GM12878 (cell line): ENCODE results near the gene CACNG8. TPM values are rescaled to one million over a fixed set of nuclear protein-coding genes. Genes with fewer than 3 reads are reported as not detected.

Experiments
- ATAC-seq: fragments of 200-7000 bp; cut with Tn5 transposase; 3 replicates; pipeline ENCODE4 v1.9.1; 2020; ENCODE audit warnings: mild to moderate bottlenecking, moderate library complexity
- BruUV-seq: library from RNA; stranded (reverse); fragments of 400-500 nt; replicated peaks from 2 replicates; lab custom pipeline; 2021; lab: Mats Ljungman, UMichigan
- CTCF ChIA-PET: fragments of 300-600 bp; sonication (Branson Sonifier 250); formaldehyde crosslinking; extraction: SDS; loops from one replicate; lab custom pipeline; 2021; ENCODE audit warnings: inconsistent platforms; lab: Yijun Ruan, JAX
- POLR2A ChIA-PET: fragments of 350-600 bp; formaldehyde crosslinking; extraction: SDS; loops from one replicate; lab custom pipeline; 2021; ENCODE audit warnings: inconsistent platforms; lab: Charles Lee
- RAD21 ChIA-PET: fragments of 300-600 bp; sonication (Branson Sonifier 250); formaldehyde crosslinking; loops from one replicate; lab custom pipeline; 2023; ENCODE audit warnings: antibody characterized with exemption; ENCODE audit not compliant: unreplicated experiment; lab: Charles Lee
- SMC1A ChIA-PET: fragments of 300-600 bp; sonication (Branson Sonifier 250); formaldehyde crosslinking; loops from one replicate; lab custom pipeline; 2023; ENCODE audit not compliant: unreplicated experiment, uncharacterized antibody; lab: Charles Lee
- DNase-seq: peaks from one replicate; pipeline ENCODE4 v3.0.0-alpha.2; 2011; ENCODE audit warnings: low read depth, low spot score
- FAIRE-seq: peaks from 3 replicates; lab custom pipeline; 2011; peaks lifted over from hg19 to GRCh38; lab: Jason Lieb, UNC
- H2AFZ ChIP-seq: 2 replicates; pipeline ENCODE4 v1.6.0; 2011; ENCODE audit warnings: low read depth, low read length, control low read depth; ENCODE audit not compliant: control insufficient read depth
- H3K27ac ChIP-seq: 2 replicates; pipeline ENCODE4 v1.5.1; 2011; ENCODE audit warnings: control low read depth; ENCODE audit not compliant: control insufficient read depth, insufficient read depth
- H3K27me3 ChIP-seq, 2 experiments: replicated peaks in 1 of 2; 2 replicates each; pipeline versions ENCODE4 v1.6.0 to v1.6.1; 2011; ENCODE audit warnings: low read length in 1 of 2; ENCODE audit not compliant: control insufficient read depth in 2 of 2, insufficient read depth in 2 of 2
- H3K36me3 ChIP-seq, 2 experiments: 2 replicates each; pipeline ENCODE4 v1.5.1; 2011; ENCODE audit warnings: low read length in 1 of 2; ENCODE audit not compliant: control insufficient read depth in 2 of 2, insufficient read depth in 2 of 2
- H3K4me1 ChIP-seq: 2 replicates; pipeline ENCODE4 v1.6.1; 2011; ENCODE audit warnings: mild to moderate bottlenecking, low read length, moderate library complexity, mixed read lengths; ENCODE audit not compliant: control insufficient read depth, insufficient read depth
- H3K4me2 ChIP-seq: 2 replicates; pipeline ENCODE4 v1.6.0; 2011; ENCODE audit warnings: control low read depth; ENCODE audit not compliant: control insufficient read depth, insufficient read depth
- H3K4me3 ChIP-seq: fragments of 200-600 bp; sonication (generic); 2 replicates; pipeline ENCODE4 v1.5.1; 2016
- H3K79me2 ChIP-seq: 2 replicates; pipeline ENCODE4 v1.6.0; 2011; ENCODE audit warnings: low read length; ENCODE audit not compliant: control insufficient read depth, insufficient read depth
- H3K9ac ChIP-seq: 2 replicates; pipeline ENCODE4 v1.8.0; 2011; ENCODE audit warnings: low read length, control low read depth, mixed read lengths; ENCODE audit not compliant: control insufficient read depth, insufficient read depth
- H3K9me3 ChIP-seq: replicated peaks from 3 replicates; pipeline ENCODE4 v1.5.1; 2011; ENCODE audit warnings: mild to moderate bottlenecking, low read length; ENCODE audit not compliant: control insufficient read depth, insufficient read depth
- H4K20me1 ChIP-seq: 2 replicates; pipeline ENCODE4 v1.6.0; 2011; ENCODE audit not compliant: control insufficient read depth, insufficient read depth
- CREB1 ChIP-seq: IDR thresholded peaks from 2 replicates; pipeline ENCODE4 v1.6.1; 2012; ENCODE audit warnings: low read depth, mild to moderate bottlenecking, inconsistent platforms
- EZH2 ChIP-seq: IDR thresholded peaks from 2 replicates; pipeline ENCODE4 v1.6.1; 2012; ENCODE audit warnings: low read depth, mild to moderate bottlenecking, control low read depth, inconsistent platforms, low read length, borderline replicate concordance; ENCODE audit not compliant: control insufficient read depth
- FOXM1 ChIP-seq: IDR thresholded peaks from 2 replicates; pipeline ENCODE4 v1.6.1; 2012; ENCODE audit warnings: low read depth, mild to moderate bottlenecking, inconsistent platforms, low read length, moderate library complexity
- IKZF2 ChIP-seq, 2 experiments: fragments of 450-650 bp; IDR thresholded peaks; 2 replicates each; pipeline ENCODE4 v1.6.1; 2017; ENCODE audit warnings: mild to moderate bottlenecking in 2 of 2, moderate library complexity in 2 of 2
- RB1 ChIP-seq: fragments of 450-650 bp; formaldehyde crosslinking; IDR thresholded peaks from 2 replicates; pipeline ENCODE4 v1.6.1; 2017; ENCODE audit warnings: mild to moderate bottlenecking, borderline replicate concordance
- SRF ChIP-seq, 2 experiments: IDR thresholded peaks; 2 replicates each; pipeline ENCODE4 v1.6.1; 2011; ENCODE audit warnings: low read depth in 2 of 2, low read length in 2 of 2, mild to moderate bottlenecking in 1 of 2, moderate library complexity in 1 of 2
- ZNF622 ChIP-seq: fragments of 450-650 bp; IDR thresholded peaks from 2 replicates; pipeline ENCODE4 v1.6.1; 2017; ENCODE audit warnings: mild to moderate bottlenecking, inconsistent platforms
- whole genome bisulfite sequencing: methylation state at CpG from one replicate; pipeline ENCODE4 v1.1.6; 2016; ENCODE audit warnings: low lambda C conversion rate; ENCODE audit not compliant: insufficient replicate concordance, insufficient coverage; ENCODE audit errors: missing lambda C conversion rate; 5-methylcytosine and 5-hydroxymethylcytosine counted together
- in situ Hi-C: fragments of 300-500 bp; cut with MboI; formaldehyde crosslinking; loops from 9 replicates; pipeline ENCODE4 v1.14.3; 2018; ENCODE audit warnings: mixed read lengths
- intact Hi-C: fragments of 100-400 bp; cut with micrococcal nuclease; formaldehyde crosslinking; loops from one replicate; pipeline ENCODE4 v1.14.2; 2022; ENCODE audit not compliant: unreplicated experiment
- polyA plus RNA-seq, 11 experiments: library from polyadenylated mRNA; depleted of rRNA in 4 of 11; unstranded in 6 of 11; stranded (reverse) in 5 of 11; fragments of >200 nt; fragmentation: Nextera tagmentation in 4 of 11; fragmentation: Illumina TruSeq in 1 of 11; extraction: Ambion mirVana in 4 of 11; extraction: Trizol in 1 of 11; gene quantifications; 1 replicate in 1 of 11; 2 replicates in 10 of 11; pipeline versions ENCODE4 v1.2.1 to v1.2.3, GENCODE V29; 2011 to 2016; ENCODE audit warnings: inconsistent platforms in 2 of 11, missing spikeins in 2 of 11, low read depth in 1 of 11
- total RNA-seq, 4 experiments: library from RNA; depleted of rRNA in 3 of 4; stranded (reverse); fragments of >200 nt in 3 of 4; fragmentation: Illumina TruSeq in 1 of 4; extraction: Trizol in 1 of 4; gene quantifications; 2 replicates each; pipeline versions ENCODE4 v1.2.1 to v1.2.3, GENCODE V29; 2013 to 2021
- TF ChIP-seq, protein P1 (sequence below): IDR thresholded peaks from 2 replicates; pipeline ENCODE4 v1.6.1; 2012; ENCODE audit warnings: mild to moderate bottlenecking, low read depth, low read length
- TF ChIP-seq, protein P2 (sequence below): fragments of 450-650 bp; IDR thresholded peaks from 2 replicates; pipeline ENCODE4 v1.6.1; 2017; ENCODE audit warnings: mild to moderate bottlenecking
- TF ChIP-seq, protein P3 (sequence below): fragments of 450-650 bp; formaldehyde crosslinking; IDR thresholded peaks from 2 replicates; pipeline ENCODE4 v1.4.0; 2022; ENCODE audit warnings: mild to moderate bottlenecking, moderate library complexity

The CACNG8 gene
- total and polyA plus RNA-seq, 10 of the 15 experiments (the other 5 are each of a cell fraction or from before 2014, with no cell fraction given), result not detected

DNA sequence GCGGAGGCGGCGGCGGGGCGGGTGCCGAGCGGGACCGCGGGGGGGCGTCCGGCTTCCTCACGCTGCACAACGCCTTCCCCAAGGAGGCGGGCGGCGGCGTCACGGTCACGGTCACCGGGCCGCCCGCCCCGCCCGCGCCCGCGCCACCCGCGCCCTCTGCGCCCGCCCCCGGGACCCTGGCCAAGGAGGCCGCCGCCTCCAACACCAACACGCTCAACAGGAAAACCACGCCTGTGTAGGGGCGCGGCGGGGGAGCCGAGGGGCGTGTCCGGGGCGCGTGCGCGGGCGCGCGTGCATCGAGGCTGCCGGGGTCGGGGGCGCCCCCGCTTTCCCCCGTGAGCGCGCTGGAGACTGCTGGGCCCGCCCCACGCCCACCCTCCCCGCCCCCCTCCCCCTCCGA is 19.9 kb downstream of the CACNG8 start (continued):
- no peak for TF ChIP-seq CREB1
- TF ChIP-seq EZH2, result no peak
- TF ChIP-seq IKZF2 (IDR thresholded peaks at IDR 0.05), result no peak
- TF ChIP-seq SRF (IDR thresholded peaks at IDR 0.05; ENCODE audit: low read depth in 2 of 2, low read length in 2 of 2), result no peak
- TF ChIP-seq, protein P1, sequence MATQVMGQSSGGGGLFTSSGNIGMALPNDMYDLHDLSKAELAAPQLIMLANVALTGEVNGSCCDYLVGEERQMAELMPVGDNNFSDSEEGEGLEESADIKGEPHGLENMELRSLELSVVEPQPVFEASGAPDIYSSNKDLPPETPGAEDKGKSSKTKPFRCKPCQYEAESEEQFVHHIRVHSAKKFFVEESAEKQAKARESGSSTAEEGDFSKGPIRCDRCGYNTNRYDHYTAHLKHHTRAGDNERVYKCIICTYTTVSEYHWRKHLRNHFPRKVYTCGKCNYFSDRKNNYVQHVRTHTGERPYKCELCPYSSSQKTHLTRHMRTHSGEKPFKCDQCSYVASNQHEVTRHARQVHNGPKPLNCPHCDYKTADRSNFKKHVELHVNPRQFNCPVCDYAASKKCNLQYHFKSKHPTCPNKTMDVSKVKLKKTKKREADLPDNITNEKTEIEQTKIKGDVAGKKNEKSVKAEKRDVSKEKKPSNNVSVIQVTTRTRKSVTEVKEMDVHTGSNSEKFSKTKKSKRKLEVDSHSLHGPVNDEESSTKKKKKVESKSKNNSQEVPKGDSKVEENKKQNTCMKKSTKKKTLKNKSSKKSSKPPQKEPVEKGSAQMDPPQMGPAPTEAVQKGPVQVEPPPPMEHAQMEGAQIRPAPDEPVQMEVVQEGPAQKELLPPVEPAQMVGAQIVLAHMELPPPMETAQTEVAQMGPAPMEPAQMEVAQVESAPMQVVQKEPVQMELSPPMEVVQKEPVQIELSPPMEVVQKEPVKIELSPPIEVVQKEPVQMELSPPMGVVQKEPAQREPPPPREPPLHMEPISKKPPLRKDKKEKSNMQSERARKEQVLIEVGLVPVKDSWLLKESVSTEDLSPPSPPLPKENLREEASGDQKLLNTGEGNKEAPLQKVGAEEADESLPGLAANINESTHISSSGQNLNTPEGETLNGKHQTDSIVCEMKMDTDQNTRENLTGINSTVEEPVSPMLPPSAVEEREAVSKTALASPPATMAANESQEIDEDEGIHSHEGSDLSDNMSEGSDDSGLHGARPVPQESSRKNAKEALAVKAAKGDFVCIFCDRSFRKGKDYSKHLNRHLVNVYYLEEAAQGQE, result no peak

- Histone ChIP-seq H3K9ac (no peak overlapping the region), H3K36me3 (no peaks in the 10 kb centered on the region), H3K4me2 (no peak overlapping the region), H4K20me1 (no peaks in the 10 kb centered on the region), H2AFZ (no peak overlapping the region), H3K4me1 (no peaks in the 10 kb centered on the region), H3K4me3 (no peak overlapping the region)
- CTCF ChIA-PET, result no interaction called here
- SMC1A ChIA-PET, result no interaction called here
- in situ Hi-C loops, result no loop called here
- POLR2A ChIA-PET, result no interaction called here
- FAIRE-seq, result no peak
- no peak for TF ChIP-seq FOXM1
- TF ChIP-seq, protein P2, sequence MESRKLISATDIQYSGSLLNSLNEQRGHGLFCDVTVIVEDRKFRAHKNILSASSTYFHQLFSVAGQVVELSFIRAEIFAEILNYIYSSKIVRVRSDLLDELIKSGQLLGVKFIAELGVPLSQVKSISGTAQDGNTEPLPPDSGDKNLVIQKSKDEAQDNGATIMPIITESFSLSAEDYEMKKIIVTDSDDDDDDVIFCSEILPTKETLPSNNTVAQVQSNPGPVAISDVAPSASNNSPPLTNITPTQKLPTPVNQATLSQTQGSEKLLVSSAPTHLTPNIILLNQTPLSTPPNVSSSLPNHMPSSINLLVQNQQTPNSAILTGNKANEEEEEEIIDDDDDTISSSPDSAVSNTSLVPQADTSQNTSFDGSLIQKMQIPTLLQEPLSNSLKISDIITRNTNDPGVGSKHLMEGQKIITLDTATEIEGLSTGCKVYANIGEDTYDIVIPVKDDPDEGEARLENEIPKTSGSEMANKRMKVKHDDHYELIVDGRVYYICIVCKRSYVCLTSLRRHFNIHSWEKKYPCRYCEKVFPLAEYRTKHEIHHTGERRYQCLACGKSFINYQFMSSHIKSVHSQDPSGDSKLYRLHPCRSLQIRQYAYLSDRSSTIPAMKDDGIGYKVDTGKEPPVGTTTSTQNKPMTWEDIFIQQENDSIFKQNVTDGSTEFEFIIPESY, result no peak
- TF ChIP-seq, protein P3, sequence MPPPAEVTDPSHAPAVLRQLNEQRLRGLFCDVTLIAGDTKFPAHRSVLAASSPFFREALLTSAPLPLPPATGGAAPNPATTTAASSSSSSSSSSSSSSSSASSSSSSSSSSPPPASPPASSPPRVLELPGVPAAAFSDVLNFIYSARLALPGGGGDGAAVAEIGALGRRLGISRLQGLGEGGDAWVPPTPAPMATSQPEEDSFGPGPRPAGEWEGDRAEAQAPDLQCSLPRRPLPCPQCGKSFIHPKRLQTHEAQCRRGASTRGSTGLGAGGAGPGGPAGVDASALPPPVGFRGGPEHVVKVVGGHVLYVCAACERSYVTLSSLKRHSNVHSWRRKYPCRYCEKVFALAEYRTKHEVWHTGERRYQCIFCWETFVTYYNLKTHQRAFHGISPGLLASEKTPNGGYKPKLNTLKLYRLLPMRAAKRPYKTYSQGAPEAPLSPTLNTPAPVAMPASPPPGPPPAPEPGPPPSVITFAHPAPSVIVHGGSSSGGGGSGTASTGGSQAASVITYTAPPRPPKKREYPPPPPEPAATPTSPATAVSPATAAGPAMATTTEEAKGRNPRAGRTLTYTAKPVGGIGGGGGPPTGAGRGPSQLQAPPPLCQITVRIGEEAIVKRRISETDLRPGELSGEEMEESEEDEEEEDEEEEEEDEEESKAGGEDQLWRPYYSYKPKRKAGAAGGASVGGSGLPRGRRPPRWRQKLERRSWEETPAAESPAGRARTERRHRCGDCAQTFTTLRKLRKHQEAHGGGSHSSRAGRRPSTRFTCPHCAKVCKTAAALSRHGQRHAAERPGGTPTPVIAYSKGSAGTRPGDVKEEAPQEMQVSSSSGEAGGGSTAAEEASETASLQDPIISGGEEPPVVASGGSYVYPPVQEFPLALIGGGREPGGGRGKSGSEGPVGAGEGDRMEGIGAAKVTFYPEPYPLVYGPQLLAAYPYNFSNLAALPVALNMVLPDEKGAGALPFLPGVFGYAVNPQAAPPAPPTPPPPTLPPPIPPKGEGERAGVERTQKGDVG (CRISPR knock-in tag), result no peak
- no peak for TF ChIP-seq RB1
- no peak for TF ChIP-seq ZNF622
- TF ChIP-seq, all 136 proteins: peak for 0
- Histone ChIP-seq H3K9me3 (no peaks in the 10 kb centered on the region; the same call in 2 of the 3 replicates), H3K27ac (no peak overlapping the region), H3K79me2 (no peaks in the 10 kb centered on the region), H3K27me3 (no peaks in the 10 kb centered on the region)
- RAD21 ChIA-PET, result no interaction called here
- WGBS, result 67% methylated on average over 24 of the region's 24 CpGs
- DNase-seq (no peak), ATAC-seq (no peak)
- intact Hi-C loops, result no loop called here
- BruUV-seq, result no TSS peak
These were observed 20.9 kb downstream of the CACNG8 start for GRCh38 chr19:53983457-53984289.
